Measurements from ENCODE around the gene TBC1D32. TPM values are rescaled to one million over a fixed set of nuclear protein-coding genes. Genes with fewer than 3 reads are reported as not detected.

Gene TBC1D32
- total RNA-seq, 2 experiments from 2014 or later = 9.4 to 9.8 TPM

GRCh38 chr6:121042766-121043165, 291.5 kb downstream of the TBC1D32 start:
- Mint-ChIP-seq H3K9me3 (no peaks in the 10 kb centered on the region), H3K27ac (no peak overlapping the region), H3K36me3 (ENCODE audit: low read depth) (no peaks in the 10 kb centered on the region), H3K4me3 (no peak overlapping the region), H3K4me1 (ENCODE audit: low read depth) (no peaks in the 10 kb centered on the region), H3K27me3 (no peaks in the 10 kb centered on the region)
- TF ChIP-seq CTCF (IDR thresholded peaks at IDR 0.05) = no peak
- ChIA-PET POLR2A (no interaction called here), CTCF (no interaction called here)
- no peaks in the 10 kb centered on the region for H3K9me3 ChIP-seq (ENCODE audit: control insufficient read depth in 1 of 2, insufficient read depth in 1 of 2, low read length in 2 of 2)
- no peak for ATAC-seq (ENCODE audit: poor library complexity)
- intact Hi-C loops (cut with DNase I, micrococcal nuclease) = no loop called here
- H3K36me3 ChIP-seq (ENCODE audit: insufficient read depth, low read length) = no peaks in the 10 kb centered on the region
- no peaks in the 10 kb centered on the region for H3K4me1 ChIP-seq (ENCODE audit: insufficient read depth, low read length)
- no peak overlapping the region for H3K4me3 ChIP-seq (ENCODE audit: low read length)
- H3K27ac ChIP-seq (ENCODE audit: low read depth in 1 of 2, low read length in 2 of 2) = no peak overlapping the region
- no peak for DNase-seq
- H3K27me3 ChIP-seq (ENCODE audit: control insufficient read depth in 1 of 2, insufficient read depth in 2 of 2, low read length in 2 of 2) = no peaks in the 10 kb centered on the region

- H3K9me3 Mint-ChIP-seq = no peaks in the 10 kb centered on the region
- POLR2A ChIA-PET = no interaction called here
- H3K4me3 Mint-ChIP-seq = no peak overlapping the region
- Histone ChIP-seq H3K4me1 (ENCODE audit: insufficient read depth, low read length) (no peaks in the 10 kb centered on the region), H3K36me3 (ENCODE audit: insufficient read depth, low read length) (no peaks in the 10 kb centered on the region), H3K4me3 (ENCODE audit: low read length) (no peak overlapping the region), H3K27me3 (ENCODE audit: control insufficient read depth in 1 of 2, insufficient read depth in 2 of 2, low read length in 2 of 2) (no peaks in the 10 kb centered on the region), H3K27ac (ENCODE audit: low read depth in 1 of 2, low read length in 2 of 2) (no peak overlapping the region), H3K9me3 (ENCODE audit: control insufficient read depth in 1 of 2, insufficient read depth in 1 of 2, low read length in 2 of 2) (peaks cover 0 to 7% of the 10 kb centered on the region in 2 experiments)
- TF ChIP-seq CTCF (IDR thresholded peaks at IDR 0.05) = no peak
- ATAC-seq (ENCODE audit: poor library complexity) = no peak
- no peaks in the 10 kb centered on the region for H3K36me3 Mint-ChIP-seq (ENCODE audit: low read depth)
- intact Hi-C loops (cut with DNase I, micrococcal nuclease) = no loop called here
- CTCF ChIA-PET = no interaction called here
- DNase-seq = no peak
- no peaks in the 10 kb centered on the region for H3K27me3 Mint-ChIP-seq
- H3K4me1 Mint-ChIP-seq (ENCODE audit: low read depth) = no peaks in the 10 kb centered on the region
- no peak overlapping the region for H3K27ac Mint-ChIP-seq
Measured at GRCh38 chr6:121040831-121041230, 293.4 kb downstream of the TBC1D32 start.

DNA sequence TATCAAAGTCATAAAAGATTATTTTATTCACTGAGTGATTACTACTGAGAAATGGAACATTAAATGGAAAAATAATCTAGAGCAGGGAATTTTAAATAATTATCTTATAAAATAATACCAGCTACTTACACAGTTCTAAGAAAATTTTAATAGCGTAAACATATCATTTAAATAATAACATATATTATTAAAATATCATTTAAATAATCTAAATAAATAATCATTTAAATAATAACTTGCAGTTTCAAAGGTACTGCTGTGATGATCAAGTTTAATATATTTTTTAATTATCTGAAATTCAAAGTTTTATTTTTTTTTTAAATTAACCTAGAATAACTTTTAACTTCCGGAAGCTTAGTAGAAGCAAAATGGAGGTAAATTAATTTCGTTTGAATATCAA, 301.2 kb downstream of the TBC1D32 start:
- ChIA-PET POLR2A (no interaction called here), CTCF (interaction anchor here (1.0 kb wide), 1 partner anchor 29 kb away, joined by 3 read pairs; no protein-coding TSS in a partner anchor)
- intact Hi-C loops (cut with DNase I, micrococcal nuclease) = no loop called here

More for the DNA sequence above, 301.2 kb downstream of the TBC1D32 start:
- H3K36me3 ChIP-seq (ENCODE audit: insufficient read depth, low read length) = no peaks in the 10 kb centered on the region
- H3K27me3 Mint-ChIP-seq = no peaks in the 10 kb centered on the region
- no peak overlapping the region for H3K4me3 ChIP-seq (ENCODE audit: low read length)
- DNase-seq (no peak), ATAC-seq (ENCODE audit: poor library complexity) (no peak)
- H3K4me1 ChIP-seq (ENCODE audit: insufficient read depth, low read length) = no peaks in the 10 kb centered on the region
- H3K9me3 ChIP-seq (ENCODE audit: control insufficient read depth in 1 of 2, insufficient read depth in 1 of 2, low read length in 2 of 2) = peaks cover 0 to 7% of the 10 kb centered on the region in 2 experiments
- no peaks in the 10 kb centered on the region for H3K27me3 ChIP-seq (ENCODE audit: control insufficient read depth in 1 of 2, insufficient read depth in 2 of 2, low read length in 2 of 2)
- H3K36me3 Mint-ChIP-seq (ENCODE audit: low read depth) = no peaks in the 10 kb centered on the region
- H3K4me3 Mint-ChIP-seq = no peak overlapping the region
- no peaks in the 10 kb centered on the region for H3K4me1 Mint-ChIP-seq (ENCODE audit: low read depth)
- H3K9me3 Mint-ChIP-seq = no peaks in the 10 kb centered on the region
- H3K27ac ChIP-seq (ENCODE audit: low read depth in 1 of 2, low read length in 2 of 2) = no peak overlapping the region
- no peak overlapping the region for H3K27ac Mint-ChIP-seq
- TF ChIP-seq CTCF (IDR thresholded peaks at IDR 0.05) = no peak

All from CD4-positive, alpha-beta T cell (primary cell).